Midbrain (tissue), 1 donor: ENCODE results near the gene MINPP1.
"Not testable (repeated sequence)": the region's sequence is repeated elsewhere in the genome, so short reads cannot be mapped to it uniquely, and the experiment has no call there.

Source experiments
- DNase-seq: peaks from one replicate; lab custom pipeline; 2025; lab: John Stamatoyannopoulos, UW

MINPP1 gene

DNA sequence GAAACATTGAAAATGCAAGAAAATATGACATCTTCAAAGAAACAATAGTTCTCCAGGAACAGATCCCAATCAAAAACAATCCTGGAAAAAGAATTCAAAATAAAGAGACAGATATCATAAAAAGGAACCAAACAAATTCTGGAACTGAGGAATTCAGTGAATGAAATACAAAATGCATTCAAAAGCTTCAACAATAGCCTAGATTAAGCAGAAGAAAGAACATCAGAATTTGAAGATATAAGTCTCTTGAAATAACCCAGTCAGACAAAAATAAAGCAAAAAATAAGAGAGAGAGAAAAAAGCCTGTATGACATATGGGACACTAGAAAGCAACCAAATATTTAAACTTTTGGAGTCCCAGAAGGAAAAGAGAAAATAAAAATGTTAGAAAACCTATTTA, 60.3 kb downstream of the MINPP1 start:
- DNase-seq, result no peak

GRCh38 chr10:87575851-87576250, 71.2 kb downstream of the MINPP1 start:
- no peak for DNase-seq

GRCh38 chr10:87578160-87578841, 73.6 kb downstream of the MINPP1 start:
- no peak for DNase-seq

DNA sequence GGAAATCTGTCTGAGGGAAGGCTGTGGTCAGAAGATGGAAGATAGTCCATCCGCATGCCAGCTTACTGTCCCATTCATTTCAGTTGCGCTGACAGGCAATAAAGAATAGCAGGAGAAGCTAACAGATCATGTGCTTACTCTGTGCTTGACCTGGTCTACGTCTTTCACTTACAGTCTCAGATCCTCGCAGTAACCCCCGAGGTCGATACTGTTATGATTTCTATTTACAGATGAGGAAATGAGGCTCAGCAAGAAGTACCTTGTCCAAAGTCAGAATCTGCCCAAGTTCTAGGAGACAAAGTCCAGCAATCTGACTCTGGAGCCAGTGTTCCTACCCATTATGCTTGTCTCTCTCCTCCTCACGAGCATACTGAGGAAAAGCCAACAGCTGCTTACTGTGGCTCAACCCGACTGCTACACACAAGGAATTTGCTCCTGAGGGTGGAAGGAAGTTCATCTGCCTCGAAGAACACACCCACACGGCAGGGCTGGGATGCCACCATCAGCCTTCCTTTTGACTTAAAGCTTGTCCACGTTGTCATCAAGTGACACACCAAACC, 74.2 kb downstream of the MINPP1 start:
- no peak for DNase-seq

- no peak for DNase-seq
Observed at GRCh38 chr10:87579563-87579962, 74.9 kb downstream of the MINPP1 start.

DNA sequence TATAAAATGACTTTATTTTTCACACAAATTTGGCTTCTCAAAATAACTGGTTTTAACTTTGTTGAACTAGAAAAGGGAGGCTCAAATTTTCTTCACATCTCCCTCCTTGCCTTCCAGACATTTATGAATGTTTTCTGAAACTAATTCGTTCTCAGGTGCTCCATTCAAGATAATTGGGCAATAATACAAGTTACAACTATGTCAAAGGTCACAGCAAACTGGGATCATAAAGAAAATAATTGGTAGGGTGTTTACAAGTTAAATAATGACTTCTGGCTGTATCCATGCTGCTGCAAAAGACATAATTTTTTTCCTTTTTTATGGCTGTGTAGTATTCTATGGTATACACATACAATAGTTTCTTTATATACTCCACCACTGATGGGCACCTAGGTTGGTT, 75.3 kb downstream of the MINPP1 start:
- DNase-seq, result no peak

GRCh38 chr10:87585565-87586514, 81.1 kb downstream of the MINPP1 start:
- DNase-seq, result no peak

DNA sequence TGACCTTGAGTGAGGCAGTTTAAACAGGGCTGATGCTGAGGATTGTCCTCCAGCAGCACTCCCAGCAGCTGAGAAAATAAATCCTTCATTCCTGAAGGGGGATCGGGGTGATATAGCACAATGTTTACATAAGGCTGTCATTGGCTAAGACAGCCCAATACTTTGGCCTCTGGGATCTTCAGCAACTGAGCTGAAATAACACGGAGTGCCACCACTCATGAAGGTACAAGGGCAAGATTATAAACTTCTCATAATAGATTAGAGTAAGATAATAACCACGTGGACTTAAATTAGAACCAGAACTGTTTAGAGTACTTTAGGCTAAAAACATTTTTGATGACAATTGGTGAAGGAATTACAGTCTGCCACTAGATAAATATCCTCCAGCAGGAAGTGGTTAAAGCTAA, 85.0 kb downstream of the MINPP1 start:
- DNase-seq, result no peak

DNA sequence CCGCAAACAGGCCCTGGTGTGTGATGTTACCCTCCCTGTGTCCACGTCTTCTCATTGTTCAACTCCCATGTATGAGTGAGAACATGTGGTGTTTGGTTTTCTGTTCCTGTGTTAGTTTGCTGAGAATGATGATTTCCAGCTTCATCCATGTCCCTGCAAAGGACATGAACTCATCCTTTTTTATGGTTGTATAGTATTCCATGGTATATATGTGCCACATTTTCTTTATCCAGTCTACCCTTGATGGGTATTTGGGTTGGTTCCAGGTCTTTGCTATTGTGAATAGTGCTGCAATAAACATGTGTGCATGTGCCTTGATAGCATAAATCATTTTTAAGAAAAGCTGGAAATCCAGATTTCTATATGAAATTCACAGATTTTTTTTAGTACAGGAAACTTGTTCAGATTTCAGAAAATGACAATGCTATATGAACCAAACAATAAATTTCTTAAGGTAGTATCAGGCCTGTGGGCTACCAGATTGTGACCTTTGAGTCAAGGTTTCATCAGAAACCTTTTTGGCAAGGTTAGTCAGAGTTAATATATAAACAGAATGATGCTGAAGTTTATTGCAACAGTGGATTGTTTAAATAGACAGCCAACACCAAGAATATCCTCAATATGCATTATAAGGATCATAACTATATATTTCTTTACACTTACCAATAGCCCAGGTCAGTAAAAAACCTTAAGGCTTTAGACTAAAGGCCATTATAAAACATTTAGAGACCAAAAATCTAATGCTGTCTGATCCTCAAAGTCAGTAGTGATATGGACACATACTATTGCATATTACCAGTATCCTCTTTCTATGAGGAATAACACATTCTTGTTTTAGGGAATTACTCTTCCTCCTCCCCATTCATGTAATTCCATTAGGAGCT, 86.3 kb downstream of the MINPP1 start:
- DNase-seq, result no peak

DNA sequence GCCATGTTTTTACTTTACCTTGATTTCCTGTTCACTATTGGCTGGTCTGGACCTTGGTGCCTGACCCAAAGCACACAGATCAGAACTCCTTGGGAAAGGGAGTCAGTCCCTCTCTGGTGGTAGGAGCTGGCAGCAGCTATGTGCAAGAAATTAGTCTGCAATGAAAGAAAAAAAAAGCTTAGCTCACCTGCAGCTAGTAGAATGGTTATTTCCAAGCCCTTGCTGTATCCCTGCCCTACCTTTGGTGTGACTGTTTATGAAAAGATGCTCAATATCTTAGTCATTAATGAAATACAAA, 86.8 kb downstream of the MINPP1 start:
- DNase-seq, result no peak

- not testable (repeated sequence) for DNase-seq
Observed at GRCh38 chr10:87592920-87593319, 88.2 kb downstream of the MINPP1 start.

DNA sequence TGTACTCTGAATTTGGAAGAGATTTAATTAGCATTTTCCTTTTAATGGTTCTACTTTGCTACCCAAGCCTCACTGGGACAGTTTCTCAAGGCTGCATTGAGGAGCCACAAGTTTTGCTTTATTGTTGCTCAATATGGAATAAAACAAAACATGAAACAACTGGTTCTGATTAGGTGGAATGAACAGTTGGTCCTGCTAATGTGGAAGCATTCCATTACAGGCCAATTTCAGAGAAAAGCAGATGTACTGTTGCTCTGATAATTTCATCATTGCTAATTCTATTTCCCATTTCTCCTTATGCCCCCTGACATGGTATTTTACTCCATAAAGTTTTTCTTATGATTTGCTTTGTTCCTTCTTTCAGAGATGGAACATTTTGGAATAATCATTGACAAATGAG, 89.0 kb downstream of the MINPP1 start:
- no peak for DNase-seq

- DNase-seq, result no peak
Observed at GRCh38 chr10:87594181-87594580, 89.5 kb downstream of the MINPP1 start.

DNA sequence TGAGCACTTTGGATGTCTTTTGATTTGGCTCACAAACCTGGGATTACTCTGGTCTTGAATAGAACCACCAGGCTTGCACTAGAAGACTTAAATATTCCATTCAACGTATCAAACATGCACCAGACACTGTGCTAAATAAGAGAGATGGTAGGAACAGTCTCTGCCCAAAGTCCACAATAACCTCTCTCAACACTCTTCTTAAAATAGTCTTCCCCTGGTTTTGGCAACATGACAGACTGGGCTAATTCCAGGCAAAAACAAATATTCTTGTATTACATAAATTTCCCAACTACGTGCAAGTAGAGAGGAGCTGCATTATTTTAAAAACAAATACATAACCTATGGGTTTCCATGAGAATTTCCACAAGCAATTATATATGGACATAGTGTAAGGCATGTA, 90.2 kb downstream of the MINPP1 start:
- DNase-seq, result no peak

GRCh38 chr10:87596351-87596750, 91.7 kb downstream of the MINPP1 start:
- DNase-seq, result no peak

DNA sequence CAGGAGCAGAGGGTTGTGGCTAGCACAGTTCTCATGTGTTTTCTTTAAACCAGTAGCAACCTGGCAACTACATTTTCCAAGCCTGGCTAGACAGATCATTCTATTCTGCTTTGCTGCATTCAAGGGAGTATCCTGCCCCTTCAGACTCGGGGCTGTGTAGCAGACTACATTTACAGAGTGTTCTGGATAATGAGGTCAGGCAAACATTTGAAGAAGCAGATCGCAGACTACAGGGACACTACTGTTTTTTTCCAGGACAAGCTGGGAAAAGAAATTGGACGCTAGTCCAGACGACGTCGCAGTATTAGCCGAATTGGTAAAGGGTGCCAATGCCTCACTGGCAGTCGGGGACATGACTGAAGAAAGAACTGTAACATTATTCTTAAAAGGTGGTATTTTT, 94.0 kb downstream of the MINPP1 start:
- DNase-seq, result peak; percentile 49

DNA sequence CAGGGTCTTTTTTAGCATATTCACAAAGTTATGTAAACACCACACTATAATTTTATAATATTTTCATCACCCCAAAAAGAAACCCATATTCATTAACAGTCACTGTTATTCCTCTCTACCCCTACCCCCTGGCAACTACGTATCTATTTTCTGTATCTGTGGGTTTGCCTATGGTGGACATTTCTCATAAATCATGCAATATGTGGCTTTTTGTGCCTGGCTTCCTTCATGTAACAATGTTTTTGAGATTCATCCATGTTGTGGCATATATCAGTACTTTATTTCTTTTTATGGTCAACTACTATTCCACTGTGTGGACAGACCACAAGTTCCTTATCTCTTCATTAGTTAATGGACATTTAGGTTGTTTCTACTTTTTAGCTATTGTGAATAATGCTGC, 95.9 kb downstream of the MINPP1 start:
- no peak for DNase-seq
